ENCODE data around the gene SSUH2.

- TF ChIP-seq CTCF (IDR thresholded peaks at IDR 0.05) (no peak), ZFX (IDR thresholded peaks at IDR 0.05; ENCODE audit: borderline replicate concordance) (no peak)
Measured at GRCh38 chr3:8645712-8646111, 1.1 kb upstream of the SSUH2 start.

Data from 22Rv1 (cell line).